Measurements from ENCODE around the gene ZFPL1.
A peak's percentile ranks its signal among the peaks of the same experiment; 100 is the strongest.
"Not testable (repeated sequence)": the region's sequence is repeated elsewhere in the genome, so short reads cannot be mapped to it uniquely, and the experiment has no call there.

The ZFPL1 gene

GRCh38 chr11:65114538-65115171, 30.6 kb downstream of the ZFPL1 start:
- DNase-seq (ENCODE audit: low read depth), result no peak

- DNase-seq (ENCODE audit: low read depth), result no peak
Measured at GRCh38 chr11:65115361-65116082, 31.5 kb downstream of the ZFPL1 start.

- DNase-seq (ENCODE audit: low read depth), result no peak
Measured at GRCh38 chr11:65116370-65117205, 32.6 kb downstream of the ZFPL1 start.

- DNase-seq (ENCODE audit: low read depth), result peak; percentile 87
Measured at GRCh38 chr11:65117206-65118096, 33.4 kb downstream of the ZFPL1 start, which contains the start of gene ZNHIT2. Gene ZNHIT2 (minus strand): TSS chr11:65117701. CDS start chr11:65117653, 48 bp downstream.

GRCh38 chr11:65118097-65118837, 34.2 kb downstream of the ZFPL1 start:
- no peak for DNase-seq (ENCODE audit: low read depth)

- not testable (repeated sequence) for DNase-seq (ENCODE audit: low read depth)
Measured at GRCh38 chr11:65118891-65119669, 35.1 kb downstream of the ZFPL1 start.

GRCh38 chr11:65119670-65119995, 35.6 kb downstream of the ZFPL1 start:
- no peak for DNase-seq (ENCODE audit: low read depth)

GRCh38 chr11:65120831-65121230, 36.8 kb downstream of the ZFPL1 start:
- no peak for DNase-seq (ENCODE audit: low read depth)

- DNase-seq (ENCODE audit: low read depth), result no peak
Measured at GRCh38 chr11:65121447-65121864, 37.4 kb downstream of the ZFPL1 start.

- DNase-seq (ENCODE audit: low read depth), result peak; percentile 73
Measured at GRCh38 chr11:65121865-65122696, 38.1 kb downstream of the ZFPL1 start, which contains the start of the genes FAU and MRPL49. Gene FAU (minus strand): TSS chr11:65122134. CDS start chr11:65121813, 321 bp downstream. Gene MRPL49 (plus strand): TSS chr11:65122321. CDS start chr11:65122347, 26 bp downstream.

GRCh38 chr11:65124480-65125196, 40.6 kb downstream of the ZFPL1 start:
- no peak for DNase-seq (ENCODE audit: low read depth)

GRCh38 chr11:65125197-65126056, 41.4 kb downstream of the ZFPL1 start:
- DNase-seq (ENCODE audit: low read depth), result no peak

- DNase-seq (ENCODE audit: low read depth), result no peak
Measured at GRCh38 chr11:65126624-65127274, 42.7 kb downstream of the ZFPL1 start.

- no peak for DNase-seq (ENCODE audit: low read depth)
Measured at GRCh38 chr11:65127473-65128181, 43.6 kb downstream of the ZFPL1 start.

GRCh38 chr11:65128182-65129145, 44.4 kb downstream of the ZFPL1 start:
- no peak for DNase-seq (ENCODE audit: low read depth)

Data from GM04503 (cell line).